Esophagus muscularis mucosa (tissue), 4 donors: Measurements from ENCODE around the gene NCF4.

Source experiments
- EP300 ChIP-seq: sonication (generic); formaldehyde crosslinking; IDR thresholded peaks from one replicate; pipeline ENCODE4 v1.6.1; 2017; ENCODE audit warnings: antibody characterized with exemption
- POLR2AphosphoS5 ChIP-seq, 2 donors: sonication (generic); formaldehyde crosslinking; IDR thresholded peaks; one replicate each; pipeline ENCODE4 v1.6.1; 2017; ENCODE audit warnings: antibody characterized with exemption in 2 of 2
- TF ChIP-seq, protein P1 (sequence below), 3 experiments: fragments of 200-600 bp in 2 of 3; fragments of 450-650 bp in 1 of 3; sonication (generic) in 2 of 3; IDR thresholded peaks; one replicate each; pipeline ENCODE4 v1.5.1; 2017 to 2019; ENCODE audit warnings: antibody characterized with exemption in 3 of 3, mild to moderate bottlenecking in 2 of 3, moderate library complexity in 1 of 3

- TF ChIP-seq POLR2AphosphoS5 (IDR thresholded peaks at IDR 0.05) (no peak), EP300 (no peak)
- TF ChIP-seq, protein P1, sequence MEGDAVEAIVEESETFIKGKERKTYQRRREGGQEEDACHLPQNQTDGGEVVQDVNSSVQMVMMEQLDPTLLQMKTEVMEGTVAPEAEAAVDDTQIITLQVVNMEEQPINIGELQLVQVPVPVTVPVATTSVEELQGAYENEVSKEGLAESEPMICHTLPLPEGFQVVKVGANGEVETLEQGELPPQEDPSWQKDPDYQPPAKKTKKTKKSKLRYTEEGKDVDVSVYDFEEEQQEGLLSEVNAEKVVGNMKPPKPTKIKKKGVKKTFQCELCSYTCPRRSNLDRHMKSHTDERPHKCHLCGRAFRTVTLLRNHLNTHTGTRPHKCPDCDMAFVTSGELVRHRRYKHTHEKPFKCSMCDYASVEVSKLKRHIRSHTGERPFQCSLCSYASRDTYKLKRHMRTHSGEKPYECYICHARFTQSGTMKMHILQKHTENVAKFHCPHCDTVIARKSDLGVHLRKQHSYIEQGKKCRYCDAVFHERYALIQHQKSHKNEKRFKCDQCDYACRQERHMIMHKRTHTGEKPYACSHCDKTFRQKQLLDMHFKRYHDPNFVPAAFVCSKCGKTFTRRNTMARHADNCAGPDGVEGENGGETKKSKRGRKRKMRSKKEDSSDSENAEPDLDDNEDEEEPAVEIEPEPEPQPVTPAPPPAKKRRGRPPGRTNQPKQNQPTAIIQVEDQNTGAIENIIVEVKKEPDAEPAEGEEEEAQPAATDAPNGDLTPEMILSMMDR (IDR thresholded peaks at IDR 0.05): no peak
Measured at GRCh38 chr22:36894266-36894665, 33.5 kb downstream of the NCF4 start.
